ENCODE measurements around the gene XRN1. TPM values are rescaled to one million over a fixed set of nuclear protein-coding genes. Genes with fewer than 3 reads are reported as not detected.

XRN1 gene
- total and polyA plus RNA-seq, 10 of the 15 experiments (the other 5 are each of a cell fraction or from before 2014, with no cell fraction given): 1.7 to 38.8 (median 15.5) TPM

- no peak for TF ChIP-seq MEF2A (IDR thresholded peaks at IDR 0.05; ENCODE audit: insufficient read depth, low read depth, low read length)
- TF ChIP-seq IKZF2 (IDR thresholded peaks at IDR 0.05): peak in 1 of 2 experiments; percentile 41
- TF ChIP-seq ZNF687 (IDR thresholded peaks at IDR 0.05): no peak
- TF ChIP-seq HCFC1 (IDR thresholded peaks at IDR 0.05; ENCODE audit: low read length): no peak
- no peak for TF ChIP-seq ZNF207 (IDR thresholded peaks at IDR 0.05; ENCODE audit: borderline replicate concordance)
- no peak for TF ChIP-seq NRF1 (conservative IDR thresholded peaks at IDR 0.05; ENCODE audit: low read depth, low read length)
- TF ChIP-seq NFXL1 (IDR thresholded peaks at IDR 0.05; ENCODE audit: borderline replicate concordance): no peak
- TF ChIP-seq, protein P1, sequence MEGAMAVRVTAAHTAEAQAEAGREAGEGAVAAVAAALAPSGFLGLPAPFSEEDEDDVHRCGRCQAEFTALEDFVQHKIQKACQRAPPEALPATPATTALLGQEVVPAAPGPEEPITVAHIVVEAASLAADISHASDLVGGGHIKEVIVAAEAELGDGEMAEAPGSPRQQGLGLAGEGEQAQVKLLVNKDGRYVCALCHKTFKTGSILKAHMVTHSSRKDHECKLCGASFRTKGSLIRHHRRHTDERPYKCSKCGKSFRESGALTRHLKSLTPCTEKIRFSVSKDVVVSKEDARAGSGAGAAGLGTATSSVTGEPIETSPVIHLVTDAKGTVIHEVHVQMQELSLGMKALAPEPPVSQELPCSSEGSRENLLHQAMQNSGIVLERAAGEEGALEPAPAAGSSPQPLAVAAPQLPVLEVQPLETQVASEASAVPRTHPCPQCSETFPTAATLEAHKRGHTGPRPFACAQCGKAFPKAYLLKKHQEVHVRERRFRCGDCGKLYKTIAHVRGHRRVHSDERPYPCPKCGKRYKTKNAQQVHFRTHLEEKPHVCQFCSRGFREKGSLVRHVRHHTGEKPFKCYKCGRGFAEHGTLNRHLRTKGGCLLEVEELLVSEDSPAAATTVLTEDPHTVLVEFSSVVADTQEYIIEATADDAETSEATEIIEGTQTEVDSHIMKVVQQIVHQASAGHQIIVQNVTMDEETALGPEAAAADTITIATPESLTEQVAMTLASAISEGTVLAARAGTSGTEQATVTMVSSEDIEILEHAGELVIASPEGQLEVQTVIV (IDR thresholded peaks at IDR 0.05; ENCODE audit: borderline replicate concordance, partially characterized antibody): no peak
- TF ChIP-seq POLR2AphosphoS5 (IDR thresholded peaks at IDR 0.05; ENCODE audit: low read length): no peak
- TF ChIP-seq SKIL (IDR thresholded peaks at IDR 0.05; ENCODE audit: low read depth, poor library complexity, severe bottlenecking): no peak
- TF ChIP-seq, protein P2, sequence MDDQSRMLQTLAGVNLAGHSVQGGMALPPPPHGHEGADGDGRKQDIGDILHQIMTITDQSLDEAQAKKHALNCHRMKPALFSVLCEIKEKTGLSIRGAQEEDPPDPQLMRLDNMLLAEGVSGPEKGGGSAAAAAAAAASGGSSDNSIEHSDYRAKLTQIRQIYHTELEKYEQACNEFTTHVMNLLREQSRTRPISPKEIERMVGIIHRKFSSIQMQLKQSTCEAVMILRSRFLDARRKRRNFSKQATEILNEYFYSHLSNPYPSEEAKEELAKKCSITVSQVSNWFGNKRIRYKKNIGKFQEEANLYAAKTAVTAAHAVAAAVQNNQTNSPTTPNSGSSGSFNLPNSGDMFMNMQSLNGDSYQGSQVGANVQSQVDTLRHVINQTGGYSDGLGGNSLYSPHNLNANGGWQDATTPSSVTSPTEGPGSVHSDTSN (IDR thresholded peaks at IDR 0.05; ENCODE audit: insufficient replicate concordance, low read depth, low read length): no peak
- TF ChIP-seq NFYB (IDR thresholded peaks at IDR 0.05; ENCODE audit: insufficient read depth, low read depth, low read length): no peak
- TF ChIP-seq NR2C2 (IDR thresholded peaks at IDR 0.05; ENCODE audit: borderline replicate concordance, control insufficient read depth, insufficient read length, low read depth): no peak
- TF ChIP-seq KAT2A (conservative IDR thresholded peaks at IDR 0.05; ENCODE audit: control insufficient read depth, low read depth, low read length): no peak
- no peak for TF ChIP-seq HSF1 (IDR thresholded peaks at IDR 0.05; ENCODE audit: low read depth, low read length)
- TF ChIP-seq, protein P3, sequence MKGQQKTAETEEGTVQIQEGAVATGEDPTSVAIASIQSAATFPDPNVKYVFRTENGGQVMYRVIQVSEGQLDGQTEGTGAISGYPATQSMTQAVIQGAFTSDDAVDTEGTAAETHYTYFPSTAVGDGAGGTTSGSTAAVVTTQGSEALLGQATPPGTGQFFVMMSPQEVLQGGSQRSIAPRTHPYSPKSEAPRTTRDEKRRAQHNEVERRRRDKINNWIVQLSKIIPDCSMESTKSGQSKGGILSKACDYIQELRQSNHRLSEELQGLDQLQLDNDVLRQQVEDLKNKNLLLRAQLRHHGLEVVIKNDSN (IDR thresholded peaks at IDR 0.05; ENCODE audit: borderline replicate concordance, extremely low read length, insufficient read depth, low read depth, low read length): no peak
- no peak for TF ChIP-seq RB1 (IDR thresholded peaks at IDR 0.05; ENCODE audit: borderline replicate concordance)
Observed at GRCh38 chr3:142445816-142446254, 2.0 kb downstream of the XRN1 start (continued).
